Midbrain (tissue), 1 donor: ENCODE measurements around the gene MYOC.
A peak's percentile ranks its signal among the peaks of the same experiment; 100 is the strongest.
"Not testable (repeated sequence)": the region's sequence is repeated elsewhere in the genome, so short reads cannot be mapped to it uniquely, and the experiment has no call there.

Experiments
- DNase-seq: peaks from one replicate; lab custom pipeline; 2025; lab: John Stamatoyannopoulos, UW

Gene MYOC

DNA sequence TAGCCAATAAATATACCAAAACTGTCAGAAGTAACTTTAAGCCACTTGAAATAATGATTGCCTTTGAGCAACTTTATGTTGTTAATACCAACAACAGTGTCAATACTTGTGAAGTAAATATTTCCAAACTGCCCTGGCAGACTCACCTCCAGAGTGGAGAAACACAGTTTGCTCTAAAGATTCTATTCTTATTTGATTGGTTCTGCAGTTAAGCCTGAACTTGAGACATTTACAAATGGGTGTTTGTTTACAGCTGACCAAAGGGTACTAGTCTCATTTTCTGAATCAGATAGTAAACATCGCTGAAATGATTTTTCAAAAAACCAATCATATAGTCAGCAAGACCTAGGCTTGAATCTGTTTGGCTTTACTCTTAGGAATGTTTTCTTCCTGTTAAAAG, 1.3 kb upstream of the MYOC start:
- no peak for DNase-seq

- DNase-seq = no peak
Observed at GRCh38 chr1:171646249-171646560, 6.3 kb downstream of the MYOC start.

DNA sequence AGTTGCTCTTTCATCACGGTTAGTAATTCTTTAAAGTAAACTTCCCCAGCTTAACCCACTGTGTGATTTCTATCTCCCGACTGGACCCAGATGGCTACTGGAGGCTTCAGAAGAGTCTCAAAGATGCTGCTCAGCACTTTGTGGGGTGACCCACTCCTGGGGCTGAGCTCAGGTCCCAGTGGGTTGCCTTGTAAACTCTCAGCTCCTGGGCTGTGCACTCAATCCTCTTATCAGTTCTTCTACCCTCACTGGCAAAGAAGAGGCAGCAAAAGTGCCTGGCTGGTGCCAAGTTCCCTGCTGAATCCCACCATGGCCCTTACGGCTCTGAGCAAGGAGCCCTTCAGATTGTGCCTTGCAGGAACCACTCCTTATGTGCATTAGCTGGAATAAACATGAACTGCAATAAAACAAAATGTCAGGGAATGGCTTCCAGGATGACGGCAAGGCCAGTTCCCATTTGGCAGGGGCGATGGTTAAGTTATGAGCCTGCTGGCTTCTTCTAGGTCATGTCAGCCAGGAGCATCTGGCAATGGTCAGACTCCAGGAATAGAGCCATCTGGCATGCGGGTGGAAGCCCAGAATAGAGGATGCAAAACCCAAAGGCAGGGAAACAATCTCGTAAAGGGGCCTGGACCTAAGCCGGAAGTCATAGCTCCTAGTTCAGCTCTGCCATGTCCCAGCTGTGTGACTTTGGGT, 6.8 kb downstream of the MYOC start:
- DNase-seq = peak; percentile 54

DNA sequence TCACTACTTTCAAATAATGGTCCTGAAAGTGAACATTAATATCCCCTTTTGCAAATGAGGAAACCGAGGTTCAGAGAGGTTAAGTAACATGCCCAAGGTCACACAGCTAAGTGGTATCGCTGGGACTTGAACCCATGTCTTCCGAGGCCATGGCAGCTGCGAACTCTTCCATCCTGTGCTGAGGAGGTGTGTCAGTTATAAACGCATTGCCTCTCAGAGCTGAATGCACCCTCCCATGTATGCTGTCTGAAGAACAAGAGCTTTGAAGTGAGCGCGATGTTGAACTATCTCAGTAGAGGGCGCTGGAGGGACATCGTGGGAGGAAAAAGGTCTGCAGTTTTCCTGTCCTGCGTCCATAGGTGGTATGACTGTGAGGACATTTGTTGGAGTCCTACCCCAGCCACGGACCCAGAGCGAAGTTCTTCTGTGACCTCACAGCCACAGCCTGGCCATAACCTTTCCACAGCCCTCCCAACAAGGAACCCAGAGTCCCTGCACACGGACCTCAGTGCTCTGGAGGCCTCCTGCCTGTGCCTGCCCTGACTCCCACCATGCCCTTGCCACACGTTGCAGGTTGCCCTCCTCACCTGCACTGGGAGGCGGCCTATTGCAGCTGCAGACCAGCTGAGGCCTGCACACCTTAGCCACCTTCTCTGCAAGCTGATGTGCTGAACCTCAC, 7.5 kb downstream of the MYOC start:
- DNase-seq = peak; percentile 79

DNA sequence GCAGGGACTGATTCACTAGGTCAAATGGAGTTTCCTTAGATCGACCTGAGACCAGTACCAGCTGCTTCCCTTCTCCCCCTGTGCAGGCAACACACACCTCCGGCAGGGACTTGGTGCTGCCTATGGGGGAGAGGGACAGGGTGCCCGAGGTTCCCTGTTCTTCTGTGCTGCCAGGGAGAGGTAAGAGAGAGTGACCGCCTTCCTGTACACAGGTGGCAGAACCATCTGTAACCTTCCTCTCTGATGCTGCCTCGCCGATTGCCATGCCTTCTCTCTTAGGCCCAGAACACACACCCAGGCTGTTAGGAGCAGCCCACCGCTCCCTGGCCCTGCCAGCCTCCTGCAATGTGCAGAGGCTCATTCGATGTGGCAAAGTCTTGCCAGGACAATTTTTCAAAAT, 9.3 kb downstream of the MYOC start:
- DNase-seq = no peak

- no peak for DNase-seq
Observed at GRCh38 chr1:171642197-171642596, 10.3 kb downstream of the MYOC start.

DNA sequence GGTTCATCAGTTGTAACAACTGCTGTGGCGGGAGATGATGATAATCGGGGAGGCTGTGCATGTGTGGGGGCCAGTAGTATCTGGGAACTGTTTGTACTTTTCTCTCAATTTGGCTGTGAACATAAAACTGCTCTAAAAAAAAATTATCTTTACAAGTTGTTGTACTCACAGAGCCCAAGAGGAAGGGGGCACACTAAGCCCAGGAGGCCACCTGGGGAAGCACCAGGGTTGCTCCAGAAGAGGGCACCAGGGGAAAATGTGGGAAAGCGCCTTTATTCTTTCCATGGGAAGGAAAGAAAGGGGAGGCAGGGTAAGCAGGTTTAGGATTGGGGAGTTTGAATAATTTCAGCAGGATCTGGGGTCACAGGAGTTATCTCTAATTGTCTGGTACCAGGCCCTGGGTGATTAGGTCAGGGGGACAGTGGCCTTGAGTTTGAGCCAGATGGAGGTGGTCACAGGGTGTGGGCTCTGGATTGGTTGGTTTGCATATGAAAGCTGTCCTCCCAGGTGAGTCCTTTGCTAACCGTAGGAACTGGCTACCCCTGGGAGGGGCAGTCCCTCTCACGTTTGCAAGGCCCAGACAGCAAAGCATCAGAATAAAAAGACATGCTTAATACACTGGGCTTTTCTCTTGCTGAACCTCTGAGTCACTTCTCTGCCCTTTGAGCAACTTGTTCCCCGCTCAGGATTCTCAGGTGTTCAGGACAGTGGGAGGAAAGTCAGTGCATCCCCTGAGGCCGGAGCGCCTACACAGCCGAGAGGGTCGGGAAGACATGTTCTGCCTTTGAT, 11.2 kb downstream of the MYOC start:
- DNase-seq = no peak

GRCh38 chr1:171640225-171640624, 12.3 kb downstream of the MYOC start:
- DNase-seq = no peak

DNA sequence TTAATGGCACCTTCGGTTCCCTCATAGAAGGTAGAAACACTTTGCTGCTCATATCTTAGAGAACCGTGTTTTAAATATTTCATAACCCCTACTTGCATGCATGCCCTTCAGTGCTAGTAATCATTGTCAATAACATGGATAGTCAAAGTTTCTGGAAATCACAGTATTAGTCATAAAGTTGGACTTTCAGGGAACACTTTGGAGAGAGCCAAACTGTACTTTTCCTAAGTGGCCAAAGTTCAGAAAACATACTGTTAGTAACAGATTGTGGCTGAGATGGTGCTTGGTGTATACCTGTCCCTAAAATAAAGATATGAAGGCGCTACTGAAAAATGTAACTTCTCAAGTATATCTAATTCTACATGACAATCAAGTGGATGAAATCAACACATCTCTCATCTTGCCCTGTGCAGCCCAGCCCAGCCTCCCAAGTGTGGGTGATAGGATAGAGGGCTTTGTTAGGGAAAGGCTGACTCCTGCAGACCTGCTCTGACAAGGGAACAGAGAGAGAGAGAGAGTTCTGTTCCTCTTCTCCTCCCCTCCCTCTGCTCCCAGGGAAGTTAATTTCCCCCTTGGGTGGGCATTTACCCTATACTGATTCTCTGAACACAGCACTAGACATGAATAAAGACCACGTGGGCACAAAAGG, 14.4 kb downstream of the MYOC start:
- no peak for DNase-seq

DNA sequence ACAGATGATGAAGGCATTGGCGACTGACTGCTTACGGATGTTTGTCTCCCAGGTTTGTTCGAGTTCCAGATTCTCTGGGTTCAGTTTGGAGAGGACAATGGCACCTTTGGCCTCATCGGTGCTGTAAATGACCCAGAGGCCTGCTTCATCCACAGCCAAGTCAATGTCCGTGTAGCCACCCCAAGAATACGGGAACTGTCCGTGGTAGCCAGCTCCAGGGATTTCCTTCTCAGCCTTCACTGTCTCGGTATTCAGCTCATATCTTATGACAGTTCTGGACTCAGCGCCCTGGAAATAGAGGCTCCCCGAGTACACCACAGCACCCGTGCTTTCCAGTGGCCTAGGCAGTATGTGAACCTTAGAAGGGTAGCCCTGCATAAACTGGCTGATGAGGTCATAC, 16.3 kb downstream of the MYOC start:
- no peak for DNase-seq

DNA sequence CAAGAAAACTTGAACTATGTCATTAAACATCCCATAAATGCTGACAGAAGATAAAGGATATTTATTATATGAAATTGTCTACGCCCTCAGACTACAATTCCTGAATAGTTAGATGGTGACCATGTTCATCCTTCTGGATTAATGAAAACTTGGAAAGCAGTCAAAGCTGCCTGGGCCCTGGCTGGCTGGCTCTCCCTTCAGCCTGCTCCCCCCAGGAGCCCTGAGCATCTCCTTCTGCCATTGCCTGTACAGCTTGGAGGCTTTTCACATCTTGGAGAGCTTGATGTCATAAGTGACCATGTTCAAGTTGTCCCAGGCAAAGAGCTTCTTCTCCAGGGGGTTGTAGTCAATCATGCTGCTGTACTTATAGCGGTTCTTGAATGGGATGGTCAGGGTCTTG, 16.8 kb downstream of the MYOC start:
- no peak for DNase-seq

GRCh38 chr1:171628225-171628624, 24.3 kb downstream of the MYOC start:
- no peak for DNase-seq

DNA sequence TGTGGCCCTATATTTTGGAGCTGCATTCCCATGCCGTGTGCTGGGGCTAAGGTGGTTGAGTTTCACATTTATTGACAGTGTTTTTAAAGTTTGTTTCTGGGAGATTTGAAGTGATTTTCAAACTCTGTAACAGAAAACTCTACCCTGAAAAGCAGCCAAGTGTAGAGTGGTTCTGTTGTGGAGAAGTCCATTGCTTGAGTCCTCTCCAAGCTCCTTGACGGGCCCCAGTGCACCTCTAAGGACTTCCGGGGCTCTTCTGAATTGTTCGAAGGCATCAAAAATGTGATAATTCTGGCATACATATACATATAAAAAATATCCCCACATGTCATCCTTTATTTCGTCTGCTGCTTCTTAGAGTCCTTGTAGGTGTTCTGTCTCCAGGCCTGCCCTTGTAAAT, 25.5 kb downstream of the MYOC start:
- DNase-seq = no peak

DNA sequence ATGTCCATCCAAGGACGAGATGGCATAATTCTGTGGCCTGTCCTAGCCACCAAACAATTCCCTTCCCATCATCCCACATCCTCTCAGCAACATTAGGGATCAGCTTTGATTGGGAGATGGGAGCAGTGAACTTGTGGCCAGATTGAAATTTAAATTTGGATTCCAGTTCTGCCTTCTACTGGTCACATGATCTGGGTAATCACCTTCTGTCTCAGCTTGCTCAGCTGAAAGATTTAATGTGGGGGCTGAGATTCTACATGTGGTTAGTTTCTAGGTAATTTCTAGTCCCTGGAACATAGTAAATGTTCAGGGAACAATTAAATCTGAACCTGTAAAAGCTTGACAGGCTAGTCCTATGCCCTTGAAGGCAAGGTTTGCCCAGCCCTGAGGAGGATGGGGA, 27.3 kb downstream of the MYOC start:
- no peak for DNase-seq

DNA sequence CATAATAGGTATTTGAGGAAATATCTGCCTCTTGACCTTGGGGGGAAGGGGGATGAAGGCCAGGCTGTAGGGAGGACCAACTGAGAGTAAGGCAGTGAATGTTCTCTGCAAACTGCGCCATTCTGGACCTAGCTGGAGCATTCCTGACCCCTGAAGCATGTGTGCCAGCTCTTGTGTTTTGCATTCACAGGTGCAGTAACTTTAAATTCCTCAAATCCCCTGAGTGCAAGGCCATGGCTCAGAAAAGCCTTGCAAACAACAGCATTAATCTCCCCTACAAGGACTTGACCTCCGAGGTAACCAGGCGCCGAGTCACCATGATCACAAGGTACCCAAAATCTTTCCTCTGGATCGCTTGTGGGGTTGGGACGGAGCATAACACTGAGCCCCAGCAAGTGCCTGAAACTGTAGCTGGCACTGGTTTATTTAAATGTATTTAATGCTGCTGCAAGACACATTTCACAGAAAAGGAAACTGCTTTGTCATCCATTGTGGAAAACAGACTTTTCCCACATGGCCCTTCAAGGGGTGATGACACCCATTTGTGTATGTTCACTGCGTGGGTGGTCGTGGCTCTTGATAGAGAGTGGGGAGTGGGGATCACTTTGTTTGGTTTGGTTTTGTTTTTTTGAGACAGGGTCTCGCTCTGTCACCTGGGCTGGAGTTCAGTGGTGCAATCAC, 28.7 kb downstream of the MYOC start:
- no peak for DNase-seq

DNA sequence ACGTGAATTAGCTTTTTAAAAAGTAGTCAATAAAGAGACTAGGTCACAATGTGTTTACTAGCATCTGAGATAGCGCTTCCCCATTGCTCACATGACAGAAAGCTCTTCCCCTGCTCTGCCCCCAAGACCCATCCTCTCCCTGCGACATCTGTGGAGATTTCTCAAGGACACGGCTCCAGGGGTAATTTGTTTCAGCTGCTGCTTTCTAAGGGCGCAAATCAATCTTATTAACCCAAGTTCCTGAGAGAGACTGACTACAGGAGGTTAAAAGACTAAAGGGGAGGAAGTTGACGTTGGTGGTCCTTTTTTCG, 30.4 kb downstream of the MYOC start, which contains the start of gene MYOCOS:
MYOCOS (plus strand) TSS at position 92 of the 311 bp plus-strand sequence. CDS start 1,641 bp downstream, outside the sequence.
- DNase-seq = no peak

GRCh38 chr1:171616586-171616985, 35.9 kb downstream of the MYOC start:
- DNase-seq = no peak

- DNase-seq = not testable (repeated sequence)
Observed at GRCh38 chr1:171615122-171615906, 37.2 kb downstream of the MYOC start.

DNA sequence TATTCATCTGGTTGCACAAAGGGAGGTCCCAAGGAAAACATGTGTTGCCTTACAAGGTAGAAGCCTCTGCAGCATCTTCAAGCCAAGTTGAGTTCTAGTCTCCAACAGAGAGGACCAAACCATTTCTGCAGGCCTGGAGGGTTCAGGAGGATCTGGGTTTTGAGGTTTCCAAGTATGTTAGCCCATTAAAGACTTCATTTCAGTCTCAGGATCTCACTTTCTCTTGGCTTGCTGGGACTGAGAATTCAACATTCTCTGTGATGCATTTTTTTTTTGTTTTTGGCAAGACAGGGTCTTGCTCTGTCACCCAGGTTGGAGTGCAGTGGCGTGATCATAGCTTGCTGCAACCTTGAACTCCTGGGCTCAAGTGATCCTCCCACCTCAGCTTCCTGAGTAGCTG, 39.2 kb downstream of the MYOC start:
- DNase-seq = no peak

GRCh38 chr1:171611306-171611705, 41.2 kb downstream of the MYOC start:
- DNase-seq = no peak

DNA sequence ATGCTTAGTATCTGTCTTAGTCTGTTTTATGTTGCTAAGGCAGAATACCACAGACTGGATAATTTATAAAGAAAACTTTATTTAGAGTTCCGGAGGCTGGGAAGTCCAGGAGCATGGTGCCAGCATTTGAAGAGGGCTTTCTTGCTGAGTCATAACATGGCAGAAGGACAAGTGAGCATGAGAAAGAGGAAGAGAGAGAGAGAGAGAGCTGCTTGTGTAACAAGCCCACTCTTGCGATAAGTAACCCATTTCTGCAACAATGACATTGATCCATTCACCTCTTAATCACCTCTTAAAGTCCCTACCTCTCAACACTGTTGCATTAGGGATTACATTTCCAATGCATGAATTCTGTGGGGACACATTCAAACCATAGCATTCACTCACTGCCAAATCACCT, 42.1 kb downstream of the MYOC start:
- DNase-seq = no peak
